Activated T-helper 1 cell treated with anti-CD3 and anti-CD28 coated beads, Interleukin-2, amount 50 U/mL, for 16 hours (primary cell): ENCODE data around the gene PDE6B.
"Not testable (repeated sequence)": the region's sequence is repeated elsewhere in the genome, so short reads cannot be mapped to it uniquely, and the experiment has no call there.

Source experiments
- DNase-seq, 2 donors: peaks; one replicate each; pipeline ENCODE4 v3.0.0-alpha.2; 2020; ENCODE audit warnings: low read depth in 1 of 2, low spot score in 1 of 2

The PDE6B gene

GRCh38 chr4:635066-635835, 9.9 kb downstream of the PDE6B start:
- DNase-seq = not testable (repeated sequence)

- DNase-seq = no peak
These were observed 10.7 kb downstream of the PDE6B start for GRCh38 chr4:635851-636627.

- DNase-seq = no peak
These were observed 11.3 kb downstream of the PDE6B start for GRCh38 chr4:636628-637159.

- DNase-seq = no peak
These were observed 12.3 kb downstream of the PDE6B start for GRCh38 chr4:637536-638280.

GRCh38 chr4:642366-642765, 17.0 kb downstream of the PDE6B start:
- DNase-seq = not testable (repeated sequence)

GRCh38 chr4:646460-646859, 21.1 kb downstream of the PDE6B start:
- no peak for DNase-seq

- no peak for DNase-seq
These were observed 22.1 kb downstream of the PDE6B start for GRCh38 chr4:647481-647880.

- DNase-seq = no peak
These were observed 23.4 kb downstream of the PDE6B start for GRCh38 chr4:648579-649292.

GRCh38 chr4:649293-649625, 23.9 kb downstream of the PDE6B start:
- no peak for DNase-seq

GRCh38 chr4:649751-650310, 24.5 kb downstream of the PDE6B start:
- DNase-seq = no peak

GRCh38 chr4:650461-650860, 25.1 kb downstream of the PDE6B start:
- DNase-seq = no peak

- no peak for DNase-seq
These were observed 25.8 kb downstream of the PDE6B start for GRCh38 chr4:650951-651883.

GRCh38 chr4:651884-652642, 26.7 kb downstream of the PDE6B start:
- no peak for DNase-seq

GRCh38 chr4:653080-653821, 27.9 kb downstream of the PDE6B start:
- DNase-seq = no peak

- DNase-seq = no peak
These were observed 28.6 kb downstream of the PDE6B start for GRCh38 chr4:653831-654502.

- DNase-seq = no peak
These were observed 29.1 kb downstream of the PDE6B start for GRCh38 chr4:654503-654845.

- DNase-seq = no peak
These were observed 29.6 kb downstream of the PDE6B start for GRCh38 chr4:654871-655463.
